ENCODE results near the gene CDH3. TPM values are rescaled to one million over a fixed set of nuclear protein-coding genes. Genes with fewer than 3 reads are reported as not detected.

The CDH3 gene
- total RNA-seq, 1 experiment from 2014 or later = not detected

GRCh38 chr16:68651136-68651535 is 6.0 kb downstream of the CDH3 start:
- DNase-seq (ENCODE audit: low spot score) = no peak

GRCh38 chr16:68652659-68653058 is 7.5 kb downstream of the CDH3 start:
- DNase-seq (ENCODE audit: low spot score) = no peak

GRCh38 chr16:68655806-68656205 is 10.7 kb downstream of the CDH3 start:
- DNase-seq (ENCODE audit: low spot score) = no peak

DNA sequence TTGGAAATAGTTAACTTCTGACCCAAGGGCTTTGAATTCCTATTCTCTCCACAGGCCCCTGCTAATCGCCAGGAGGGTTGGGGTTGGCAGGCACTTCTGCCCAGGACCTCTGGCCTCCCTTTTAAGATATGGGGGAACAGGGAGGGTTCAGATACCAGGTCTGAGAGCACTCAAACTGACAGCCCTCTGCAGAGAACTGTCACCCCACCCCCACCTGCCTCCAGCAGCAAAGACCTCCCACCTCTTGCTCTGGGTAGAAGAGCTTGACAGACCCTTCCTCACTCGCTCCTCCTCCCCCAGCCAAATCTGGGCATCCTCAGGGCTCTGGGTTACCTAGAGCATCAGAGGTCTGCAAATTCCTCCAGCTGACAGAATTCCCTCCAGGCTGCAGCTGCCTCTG is 11.6 kb downstream of the CDH3 start:
- no peak for DNase-seq (ENCODE audit: low spot score)

GRCh38 chr16:68658341-68658973 is 13.3 kb downstream of the CDH3 start:
- peak; percentile 93 for DNase-seq (ENCODE audit: low spot score)

DNA sequence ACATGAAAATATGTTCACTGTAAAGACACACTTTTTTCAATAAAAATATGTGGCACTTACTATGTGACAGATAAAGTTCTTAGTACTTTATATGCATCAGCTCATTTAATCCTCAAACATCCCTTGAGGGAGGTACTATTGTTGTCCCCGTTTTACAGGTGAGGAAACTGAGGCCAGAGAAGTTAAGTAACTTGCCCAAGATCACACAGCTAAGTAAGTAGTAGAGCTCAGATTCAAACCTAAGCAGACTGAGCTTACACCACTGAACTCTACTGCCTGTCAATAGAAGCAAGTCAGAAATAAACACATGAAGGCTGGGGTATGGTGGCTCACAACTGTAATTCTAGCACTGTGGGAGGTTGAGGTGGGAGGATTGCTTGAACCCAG is 13.9 kb downstream of the CDH3 start:
- DNase-seq (ENCODE audit: low spot score) = peak; percentile 33

DNA sequence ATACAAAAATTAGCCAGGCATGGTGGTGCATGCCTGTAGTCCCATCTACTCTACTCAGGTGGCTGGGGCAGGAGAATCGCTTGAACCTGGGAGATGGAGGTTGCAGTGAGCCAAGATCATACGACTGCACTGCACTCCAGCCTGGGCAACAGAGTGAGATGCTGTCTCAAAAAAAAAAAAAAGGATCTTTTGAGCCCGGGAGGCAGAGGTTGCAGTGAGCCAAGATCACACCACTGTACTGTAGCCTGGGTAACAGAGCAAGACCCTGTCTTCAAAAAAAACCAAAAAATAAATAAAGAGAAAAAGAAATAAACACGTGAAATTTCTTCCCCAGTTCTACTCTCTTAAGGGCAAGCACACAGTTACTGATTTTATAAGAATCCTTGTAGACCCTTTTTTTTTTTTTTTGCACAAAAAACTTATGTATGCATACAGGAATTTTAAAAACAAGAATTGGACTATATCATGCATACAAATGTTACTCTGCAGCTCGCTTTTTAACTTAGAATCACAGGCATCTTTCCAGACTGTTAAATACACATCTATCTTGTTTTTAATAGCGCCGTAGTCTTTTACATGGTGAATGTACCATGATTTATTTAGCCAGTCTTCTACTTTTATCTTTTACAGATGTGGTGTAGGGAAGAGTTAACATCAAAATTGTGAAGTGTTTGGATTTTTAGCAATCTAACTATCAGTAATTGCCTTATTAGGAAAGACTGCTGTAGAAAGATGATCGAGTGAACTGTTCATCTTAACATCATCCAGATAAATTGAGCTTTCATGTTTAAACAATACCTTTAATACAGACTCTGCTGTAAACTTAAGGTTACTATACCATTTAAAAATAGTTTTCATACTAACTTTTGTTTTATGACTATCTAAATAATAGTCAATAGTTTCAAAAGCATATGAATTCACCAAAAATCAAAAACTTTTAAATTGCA is 14.6 kb downstream of the CDH3 start:
- DNase-seq (ENCODE audit: low spot score) = peak; percentile 35

GRCh38 chr16:68660359-68660795 is 15.3 kb downstream of the CDH3 start:
- DNase-seq (ENCODE audit: low spot score) = peak; percentile 43

- no peak for DNase-seq (ENCODE audit: low spot score)
Observed at GRCh38 chr16:68662035-68662434, 16.9 kb downstream of the CDH3 start.

- DNase-seq (ENCODE audit: low spot score) = no peak
Observed at GRCh38 chr16:68664297-68664696, 19.2 kb downstream of the CDH3 start.

GRCh38 chr16:68665501-68665900 is 20.4 kb downstream of the CDH3 start:
- DNase-seq (ENCODE audit: low spot score) = no peak

DNA sequence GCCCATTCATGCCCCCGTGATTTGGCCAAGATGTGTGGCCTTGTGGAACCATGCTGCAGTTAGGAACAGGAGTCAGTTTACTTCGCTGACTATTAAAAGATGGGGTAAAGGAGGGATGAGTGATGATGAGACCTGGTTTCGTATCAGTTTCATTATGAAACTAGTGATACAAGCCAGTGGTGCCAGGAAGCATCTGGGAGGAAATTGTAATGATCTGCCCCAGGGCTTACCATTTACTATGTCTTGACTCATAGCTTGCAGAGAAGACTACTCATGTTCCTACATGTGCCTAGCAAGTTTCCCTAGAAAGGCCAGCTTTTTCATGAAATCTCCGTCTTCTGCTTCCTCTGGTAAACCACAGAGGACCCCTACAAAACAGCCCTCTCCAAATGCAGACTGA is 23.2 kb downstream of the CDH3 start:
- no peak for DNase-seq (ENCODE audit: low spot score)

DNA sequence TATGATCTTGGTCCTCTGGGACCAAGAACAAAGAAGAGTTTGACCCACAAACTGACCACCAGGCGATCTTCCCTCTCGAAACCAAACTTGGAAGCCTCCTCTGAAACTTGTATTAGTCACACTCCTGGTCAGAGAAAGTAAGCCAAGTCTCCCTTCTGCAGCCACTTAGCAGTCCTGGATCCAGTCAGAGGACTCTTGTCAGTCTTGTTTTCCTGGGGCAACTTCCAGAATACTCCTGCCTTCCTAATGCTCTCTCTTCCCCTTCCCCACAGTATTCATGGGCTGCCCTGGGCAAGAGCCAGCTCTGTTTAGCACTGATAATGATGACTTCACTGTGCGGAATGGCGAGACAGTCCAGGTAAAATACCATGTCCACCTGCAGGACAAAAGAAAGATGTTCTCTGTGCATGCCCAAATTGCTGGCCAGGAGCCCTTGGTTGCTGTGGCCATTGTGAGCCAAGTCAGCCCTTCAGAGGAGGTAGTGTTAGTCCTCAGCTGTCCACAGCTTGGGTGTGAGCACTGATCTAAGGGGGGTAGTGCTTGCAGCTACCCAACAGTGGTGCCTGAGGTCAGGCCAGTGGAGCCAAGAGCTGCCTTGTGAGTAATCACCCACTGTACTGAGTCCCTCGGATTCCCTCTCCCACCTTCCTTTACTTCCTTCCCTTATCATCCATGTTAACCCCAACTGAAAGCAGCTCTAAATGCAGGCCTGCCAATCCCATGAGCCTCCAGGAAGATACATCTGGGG is 31.2 kb downstream of the CDH3 start:
- no peak for DNase-seq (ENCODE audit: low spot score)

- DNase-seq (ENCODE audit: low spot score) = no peak
Observed at GRCh38 chr16:68681038-68681437, 35.9 kb downstream of the CDH3 start.

DNA sequence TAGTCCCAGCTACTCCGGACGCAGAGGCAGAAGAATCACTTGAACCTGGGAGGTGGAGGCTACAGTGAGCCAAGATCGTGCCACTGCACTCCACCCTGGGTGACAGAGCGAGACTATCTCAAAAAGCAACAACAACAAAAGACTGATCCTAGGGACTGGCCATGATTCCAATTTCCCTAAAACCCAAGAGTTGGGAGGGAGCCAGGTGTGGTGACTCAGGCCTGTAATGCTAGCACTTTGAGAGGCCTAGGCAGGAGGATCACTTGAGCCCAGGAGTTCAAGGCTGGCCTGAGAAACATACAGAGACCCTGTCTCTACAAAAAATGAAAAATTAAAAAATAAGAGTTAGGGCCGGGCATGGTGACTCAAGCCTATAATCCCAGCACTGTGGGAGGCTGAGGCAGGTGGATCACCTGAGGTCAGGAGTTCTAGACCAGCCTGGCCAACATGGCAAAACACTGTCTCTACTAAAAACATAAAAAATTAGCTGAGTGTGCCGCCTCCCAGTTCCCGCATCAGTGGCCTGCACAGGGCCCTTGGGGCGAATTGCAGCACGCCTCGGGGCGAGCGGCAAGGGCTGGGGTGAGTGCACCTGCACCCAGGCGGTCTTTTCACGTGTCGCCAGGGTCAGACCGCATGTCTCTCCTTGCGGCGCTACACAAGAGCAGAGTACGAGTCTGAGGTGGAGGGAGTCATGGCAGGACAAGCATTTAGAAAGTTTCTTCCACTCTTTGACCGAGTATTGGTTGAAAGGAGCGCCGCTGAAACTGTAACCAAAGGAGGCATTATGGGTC is 40.8 kb downstream of the CDH3 start:
- no peak for DNase-seq (ENCODE audit: low spot score)

DNA sequence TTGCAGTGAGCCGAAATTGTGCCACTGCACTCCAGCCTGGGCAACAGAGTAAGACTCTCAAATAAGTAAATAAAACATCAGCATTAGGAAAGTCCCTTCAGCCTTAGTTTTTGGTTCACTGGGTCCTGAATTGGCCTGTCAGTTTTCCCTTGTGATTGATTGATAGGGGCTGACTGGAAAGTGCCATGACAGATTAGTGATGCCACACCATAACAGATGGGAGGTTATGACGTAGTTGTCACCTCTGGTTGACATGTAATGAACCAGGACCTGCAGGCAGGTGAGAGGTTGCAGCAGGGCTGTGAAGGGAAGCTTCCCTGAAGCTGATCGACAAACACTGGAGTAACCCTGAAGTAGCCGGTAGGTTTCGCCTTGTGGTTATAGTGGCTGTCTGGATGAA is 41.8 kb downstream of the CDH3 start:
- DNase-seq (ENCODE audit: low spot score) = no peak

DNA sequence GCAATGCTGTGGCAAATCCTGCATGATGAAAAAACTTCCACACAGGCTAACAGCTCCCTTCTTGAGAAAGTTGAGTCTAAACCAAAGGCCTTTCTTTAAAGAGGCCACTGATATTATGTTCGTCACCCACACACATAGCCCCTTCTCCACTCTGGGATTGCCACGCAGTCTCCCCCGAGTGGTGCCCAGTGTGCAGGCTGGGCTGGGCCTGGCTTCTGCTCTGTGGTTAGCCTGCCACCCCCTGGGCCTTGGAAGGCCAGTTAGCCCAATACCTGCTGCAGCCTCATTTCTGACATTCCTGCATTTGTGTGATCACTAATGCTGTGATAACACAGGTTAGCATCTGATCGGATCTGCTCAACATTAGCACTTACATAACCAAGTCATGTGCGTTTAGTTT is 44.8 kb downstream of the CDH3 start:
- DNase-seq (ENCODE audit: low spot score) = no peak

DNA sequence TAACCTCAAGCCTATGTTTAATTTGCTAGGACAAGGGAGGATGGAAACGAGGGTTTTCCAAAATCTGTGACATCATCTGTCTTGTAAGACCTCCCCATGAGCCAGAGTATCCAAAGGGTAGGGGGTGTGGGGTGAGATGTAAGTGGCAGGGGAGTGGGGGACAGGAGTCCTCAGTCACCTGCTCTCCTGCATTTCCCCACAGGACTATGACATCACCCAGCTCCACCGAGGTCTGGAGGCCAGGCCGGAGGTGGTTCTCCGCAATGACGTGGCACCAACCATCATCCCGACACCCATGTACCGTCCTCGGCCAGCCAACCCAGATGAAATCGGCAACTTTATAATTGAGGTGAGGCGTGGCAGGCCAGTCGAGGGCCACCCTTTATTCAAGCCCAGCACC is 50.5 kb downstream of the CDH3 start:
- no peak for DNase-seq (ENCODE audit: low spot score)

DNA sequence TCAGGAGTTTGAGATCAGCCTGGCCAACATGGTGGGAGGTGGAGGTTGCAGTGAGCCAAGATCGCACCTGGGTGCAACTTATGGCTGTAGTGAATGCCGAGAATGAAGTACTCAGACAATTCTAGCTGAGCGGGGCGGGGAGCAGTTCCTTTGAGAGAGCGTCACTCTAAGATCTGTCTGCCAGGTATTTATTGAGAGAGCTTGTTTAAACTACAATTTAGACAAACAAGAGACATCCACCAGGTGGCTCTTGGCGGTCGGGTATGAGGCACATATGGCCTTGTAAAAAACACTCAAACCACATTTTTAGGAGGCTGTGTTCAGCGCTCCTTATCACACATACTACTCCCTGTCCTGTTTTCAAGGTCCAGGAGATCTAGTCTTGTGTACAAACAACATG is 51.4 kb downstream of the CDH3 start:
- no peak for DNase-seq (ENCODE audit: low spot score)

- DNase-seq (ENCODE audit: low spot score) = no peak
Observed at GRCh38 chr16:68698091-68698490, 53.0 kb downstream of the CDH3 start.

DNA sequence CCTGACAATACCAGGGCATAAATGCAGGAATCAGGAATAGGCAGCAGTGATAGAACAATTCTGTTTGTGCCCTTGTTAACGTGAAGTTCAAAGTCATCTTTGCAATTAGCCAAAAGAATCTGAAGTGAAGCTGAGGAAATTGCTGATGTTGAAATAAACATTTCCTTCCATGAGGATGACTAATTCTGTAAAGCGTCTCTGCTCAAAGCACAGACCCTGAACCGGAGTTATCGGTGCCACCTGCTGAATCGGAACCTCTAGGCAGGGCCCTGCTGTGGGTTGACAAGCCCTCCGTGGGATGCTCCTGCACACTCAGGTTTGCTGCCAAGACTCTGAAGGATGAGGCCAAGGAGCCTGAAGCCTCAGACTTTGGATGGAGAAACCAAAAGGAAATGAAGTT is 55.0 kb downstream of the CDH3 start:
- no peak for DNase-seq (ENCODE audit: low spot score)

DNA sequence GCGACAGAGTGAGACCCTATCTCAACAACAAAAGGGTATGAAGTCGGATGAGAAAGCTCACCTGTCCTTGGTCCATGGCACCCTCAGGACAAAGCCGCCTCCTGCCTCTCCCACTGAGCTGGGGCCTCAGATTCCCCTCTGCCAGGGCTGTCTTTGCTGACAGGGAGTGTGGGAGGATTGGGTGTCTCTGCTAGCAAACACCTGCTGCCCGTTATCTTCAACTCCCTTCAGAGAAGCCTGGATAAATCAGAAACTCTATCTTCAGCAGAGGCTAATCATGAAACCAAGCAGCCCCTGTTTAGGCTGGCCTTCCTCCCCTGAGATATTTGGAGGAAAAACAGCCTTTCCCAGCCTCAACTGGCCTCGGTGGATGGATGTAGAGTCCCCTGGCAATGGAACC is 55.7 kb downstream of the CDH3 start:
- DNase-seq (ENCODE audit: low spot score) = no peak
